Ovary (tissue), 3 donors: ENCODE results near the gene ARHGEF19.

Experiments used
- EP300 ChIP-seq: sonication (generic); formaldehyde crosslinking; IDR thresholded peaks from one replicate; pipeline ENCODE4 v1.6.1; 2017; ENCODE audit warnings: antibody characterized with exemption
- POLR2A ChIP-seq: fragments of 450-650 bp; IDR thresholded peaks from one replicate; pipeline ENCODE4 v1.6.1; 2017; ENCODE audit warnings: antibody characterized with exemption, mild to moderate bottlenecking, moderate library complexity
- TF ChIP-seq, protein P1 (sequence below), 3 donors: fragments of 450-650 bp in 2 of 3; fragments of 200-600 bp in 1 of 3; IDR thresholded peaks; one replicate each; pipeline versions ENCODE4 v1.5.1 to v1.8.0; 2016 to 2022; ENCODE audit warnings: antibody characterized with exemption in 3 of 3, mild to moderate bottlenecking in 1 of 3
- donor health status: DM: no; HTN: no; CAD: no.

- TF ChIP-seq, protein P1, sequence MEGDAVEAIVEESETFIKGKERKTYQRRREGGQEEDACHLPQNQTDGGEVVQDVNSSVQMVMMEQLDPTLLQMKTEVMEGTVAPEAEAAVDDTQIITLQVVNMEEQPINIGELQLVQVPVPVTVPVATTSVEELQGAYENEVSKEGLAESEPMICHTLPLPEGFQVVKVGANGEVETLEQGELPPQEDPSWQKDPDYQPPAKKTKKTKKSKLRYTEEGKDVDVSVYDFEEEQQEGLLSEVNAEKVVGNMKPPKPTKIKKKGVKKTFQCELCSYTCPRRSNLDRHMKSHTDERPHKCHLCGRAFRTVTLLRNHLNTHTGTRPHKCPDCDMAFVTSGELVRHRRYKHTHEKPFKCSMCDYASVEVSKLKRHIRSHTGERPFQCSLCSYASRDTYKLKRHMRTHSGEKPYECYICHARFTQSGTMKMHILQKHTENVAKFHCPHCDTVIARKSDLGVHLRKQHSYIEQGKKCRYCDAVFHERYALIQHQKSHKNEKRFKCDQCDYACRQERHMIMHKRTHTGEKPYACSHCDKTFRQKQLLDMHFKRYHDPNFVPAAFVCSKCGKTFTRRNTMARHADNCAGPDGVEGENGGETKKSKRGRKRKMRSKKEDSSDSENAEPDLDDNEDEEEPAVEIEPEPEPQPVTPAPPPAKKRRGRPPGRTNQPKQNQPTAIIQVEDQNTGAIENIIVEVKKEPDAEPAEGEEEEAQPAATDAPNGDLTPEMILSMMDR (IDR thresholded peaks at IDR 0.05): no peak
- no peak for TF ChIP-seq POLR2A
- no peak for TF ChIP-seq EP300
These were observed 45.5 kb upstream of the ARHGEF19 start for GRCh38 chr1:16257968-16258367.
